NB4 (cell line): Measurements from ENCODE around the gene CCDC110.

Experiments used
- DNase-seq: peaks from one replicate; pipeline ENCODE4 v3.0.0; 2010; ENCODE audit warnings: low read depth
- H3K4me3 ChIP-seq: one replicate; pipeline ENCODE4 v1.5.1; 2011; ENCODE audit warnings: mild to moderate bottlenecking, low read depth, low read length, moderate library complexity
- CTCF ChIP-seq: IDR thresholded peaks from one replicate; pipeline ENCODE4 v1.5.1; 2012; ENCODE audit warnings: low read depth, low read length
- MYC ChIP-seq: IDR thresholded peaks from 2 replicates; pipeline ENCODE4 v1.6.1; 2011; ENCODE audit warnings: low read depth, low read length
- POLR2A ChIP-seq: IDR thresholded peaks from 2 replicates; pipeline ENCODE4 v1.6.1; 2011; ENCODE audit warnings: mild to moderate bottlenecking; ENCODE audit not compliant: insufficient read length; ENCODE audit errors: extremely low read depth
- TF ChIP-seq, protein P1 (sequence below): IDR thresholded peaks from 2 replicates; pipeline ENCODE4 v1.6.1; 2011; ENCODE audit warnings: low read depth, low read length

Gene CCDC110

GRCh38 chr4:185425647-185426352 is 45.7 kb downstream of the CCDC110 start, which contains the start of gene UFSP2:
Gene UFSP2 (minus strand): TSS chr4:185425964. CDS start chr4:185425868, 96 bp downstream.
- TF ChIP-seq, protein P1, sequence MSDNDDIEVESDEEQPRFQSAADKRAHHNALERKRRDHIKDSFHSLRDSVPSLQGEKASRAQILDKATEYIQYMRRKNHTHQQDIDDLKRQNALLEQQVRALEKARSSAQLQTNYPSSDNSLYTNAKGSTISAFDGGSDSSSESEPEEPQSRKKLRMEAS = peak; percentile 70
- TF ChIP-seq POLR2A = peak; percentile 31
- peak; percentile 56; the same call in 1 of the 2 replicates for TF ChIP-seq MYC
- TF ChIP-seq CTCF = no peak
- H3K4me3 ChIP-seq = peak within 1 kb of the TSS; percentile 94
- peak; percentile 87 for DNase-seq

DNA sequence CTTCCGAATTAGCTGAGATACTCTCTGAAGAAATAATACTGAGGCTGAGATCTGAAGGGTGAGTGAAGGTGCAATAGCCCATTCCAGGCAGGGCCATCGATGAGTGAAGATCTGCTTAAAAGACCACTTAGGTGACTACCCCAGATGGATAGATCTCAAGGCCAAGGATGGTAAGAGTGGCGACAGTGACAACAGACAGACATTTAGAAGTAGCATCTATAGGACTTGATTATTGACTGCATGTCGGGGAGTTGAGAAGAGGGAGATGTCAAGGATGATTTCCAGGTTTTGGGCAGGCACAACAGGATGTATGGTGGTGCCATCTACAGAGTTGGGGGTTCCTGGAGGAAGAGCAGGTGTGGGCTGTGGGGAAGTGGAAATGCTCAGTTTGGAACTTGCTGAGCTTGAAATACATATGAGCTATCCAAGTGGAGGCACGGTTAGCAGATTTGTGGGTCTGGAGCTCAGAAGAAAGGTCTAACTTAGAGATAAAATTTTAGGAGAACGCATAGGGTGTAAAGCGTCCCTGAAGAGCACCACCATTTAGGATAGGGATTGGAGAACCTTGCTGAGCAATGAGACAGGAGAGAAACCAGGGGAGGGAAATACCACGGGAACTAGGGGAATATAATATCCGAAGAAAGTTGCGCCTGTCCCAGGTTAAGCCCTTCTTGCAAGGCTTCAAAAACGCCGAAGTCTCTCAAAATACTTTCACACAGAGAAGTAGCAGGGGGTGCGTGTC is 46.5 kb downstream of the CCDC110 start:
- DNase-seq = no peak
- H3K4me3 ChIP-seq = peak overlapping the region; percentile 94
- TF ChIP-seq POLR2A (no peak), MYC (no peak), CTCF (no peak)
- TF ChIP-seq, protein P1 = no peak

DNA sequence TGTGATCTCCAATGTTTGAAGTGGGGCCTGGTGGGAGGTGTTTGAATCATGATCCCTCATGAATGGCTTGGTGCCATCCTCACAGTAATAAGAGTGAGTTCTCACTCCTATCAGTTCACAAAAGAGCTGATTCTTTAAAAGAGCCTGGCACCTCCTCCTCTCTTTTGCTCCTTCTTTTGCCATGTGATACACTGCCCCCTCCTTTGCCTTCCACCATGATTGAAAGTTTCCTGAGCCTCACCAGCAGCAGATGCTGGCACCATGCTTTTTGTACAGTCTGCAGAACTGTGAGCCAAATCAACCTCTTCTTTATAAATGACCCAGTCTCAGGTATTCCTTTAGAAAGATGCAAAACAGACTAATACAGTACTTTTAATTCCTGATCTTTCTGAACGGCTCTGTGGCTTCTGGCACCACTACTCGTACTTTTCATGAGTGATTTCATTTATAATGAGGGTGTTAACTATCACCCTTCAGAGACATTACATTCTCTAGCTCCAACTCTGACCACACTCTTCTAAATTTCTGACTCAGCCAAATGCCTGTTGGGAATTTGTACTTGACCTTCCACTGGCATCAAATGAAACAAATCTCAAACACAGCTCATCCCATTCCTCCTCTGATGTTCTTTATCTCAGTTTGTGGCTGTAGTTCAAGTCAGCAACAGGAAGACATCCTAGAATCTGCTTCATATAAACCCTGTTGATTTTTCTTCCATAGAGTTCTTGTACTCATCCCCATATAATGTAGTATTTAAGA is 50.0 kb downstream of the CCDC110 start:
- no peak overlapping the region for H3K4me3 ChIP-seq
- no peak for TF ChIP-seq CTCF
- TF ChIP-seq, protein P1 = no peak
- no peak for TF ChIP-seq MYC
- no peak for TF ChIP-seq POLR2A
- DNase-seq = no peak

DNA sequence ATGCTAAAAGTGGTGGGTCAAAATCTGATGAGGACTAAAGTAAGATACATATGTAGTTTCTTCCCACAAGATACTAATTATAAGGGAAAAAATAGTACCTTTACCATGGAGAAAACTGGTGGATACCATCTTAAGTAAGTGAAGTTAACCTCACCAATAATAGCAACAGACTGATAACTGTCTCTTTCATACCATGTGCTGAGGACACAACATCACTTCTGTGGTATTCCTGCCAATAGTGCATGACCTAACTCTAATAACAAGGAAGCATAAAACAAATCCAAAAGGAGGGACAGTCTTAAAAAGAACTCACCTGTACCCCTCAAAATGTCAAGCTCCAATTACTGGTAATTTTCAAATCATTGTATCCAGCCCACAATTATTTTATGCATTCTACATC is 54.6 kb downstream of the CCDC110 start:
- TF ChIP-seq MYC (no peak), CTCF (no peak), POLR2A (no peak)
- TF ChIP-seq, protein P1 = no peak
- no peak for DNase-seq

DNA sequence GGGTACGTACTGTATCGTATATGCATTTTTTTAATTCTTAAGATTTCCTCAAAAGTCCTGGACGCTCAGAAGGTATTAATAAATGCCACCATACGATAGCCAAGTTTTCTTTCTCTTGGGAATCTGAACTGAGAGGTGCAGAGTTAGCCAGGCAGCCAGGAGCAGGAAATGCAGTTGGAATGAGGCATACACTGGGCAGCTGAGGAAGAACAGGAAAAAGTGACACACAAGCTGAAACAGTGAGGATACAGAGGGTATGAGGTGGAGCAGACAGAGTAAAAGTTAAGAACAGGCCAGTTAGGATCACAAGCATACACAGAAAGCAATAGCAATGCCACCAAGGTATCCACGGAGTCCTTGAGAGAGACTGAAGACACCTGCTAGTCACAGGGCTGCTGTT is 59.1 kb downstream of the CCDC110 start:
- no peak for DNase-seq
- no peak overlapping the region for H3K4me3 ChIP-seq
- TF ChIP-seq CTCF = no peak
- no peak for TF ChIP-seq MYC
- TF ChIP-seq, protein P1 = no peak
- no peak for TF ChIP-seq POLR2A

More for the DNA sequence above, 54.6 kb downstream of the CCDC110 start:
- no peak overlapping the region for H3K4me3 ChIP-seq
